K562 (cell line): ENCODE measurements around the gene ACOX1. TPM values are rescaled to one million over a fixed set of nuclear protein-coding genes. Genes with fewer than 3 reads are reported as not detected.

Source experiments
- DIDO1 ChIP-seq: fragments of 450-650 bp; IDR thresholded peaks from 2 replicates; pipeline ENCODE4 v1.6.1; 2016; ENCODE audit warnings: low read depth, missing biosample characterization, missing genetic modification characterization
- ETS2 ChIP-seq: IDR thresholded peaks from 2 replicates; pipeline ENCODE4 v1.6.1; 2016; ENCODE audit warnings: borderline replicate concordance, missing genetic modification characterization, mild to moderate bottlenecking, moderate library complexity, missing compliant biosample characterization; ENCODE audit not compliant: poor library complexity, severe bottlenecking
- EWSR1 ChIP-seq: fragments of 450-650 bp; IDR thresholded peaks from 2 replicates; pipeline ENCODE4 v1.6.1; 2018; ENCODE audit warnings: borderline replicate concordance, mild to moderate bottlenecking, low read depth, moderate library complexity; ENCODE audit not compliant: partially characterized antibody
- FOXJ2 ChIP-seq: fragments of 200-800 bp; sonication (Bioruptor generic); IDR thresholded peaks from 2 replicates; pipeline ENCODE4 v1.6.1; 2016; ENCODE audit warnings: missing genetic modification characterization, missing compliant biosample characterization
- HNRNPL ChIP-seq: fragments of 200-400 bp; formaldehyde crosslinking; IDR thresholded peaks from 2 replicates; pipeline ENCODE4 v1.6.1; 2017; ENCODE audit warnings: low read depth, mild to moderate bottlenecking, low read length
- KAT2B ChIP-seq: IDR thresholded peaks from one replicate; pipeline ENCODE4 v1.6.1; 2012; ENCODE audit warnings: low read depth, mild to moderate bottlenecking, control low read depth, inconsistent platforms, low read length, moderate library complexity
- LCOR ChIP-seq: sonication (generic); formaldehyde crosslinking; IDR thresholded peaks from 2 replicates; pipeline ENCODE4 v1.8.0; 2022; ENCODE audit warnings: mild to moderate bottlenecking, missing genetic modification reagents
- MCM2 ChIP-seq: fragments of 450-650 bp; IDR thresholded peaks from 2 replicates; pipeline ENCODE4 v1.6.1; 2017; ENCODE audit warnings: low read depth, mild to moderate bottlenecking
- NFATC3 ChIP-seq: fragments of 450-650 bp; IDR thresholded peaks from 2 replicates; pipeline ENCODE4 v1.6.1; 2017; ENCODE audit warnings: mild to moderate bottlenecking
- NFE2 ChIP-seq: IDR thresholded peaks from 2 replicates; pipeline ENCODE4 v1.6.1; 2014; ENCODE audit warnings: antibody characterized with exemption, low read depth
- PML ChIP-seq: IDR thresholded peaks from 2 replicates; pipeline ENCODE4 v1.6.1; 2012; ENCODE audit warnings: low read length, inconsistent platforms
- POLR2H ChIP-seq: IDR thresholded peaks from 2 replicates; pipeline ENCODE4 v1.6.1; 2016; ENCODE audit warnings: missing genetic modification characterization, low read depth, mild to moderate bottlenecking, control low read depth, missing compliant biosample characterization, moderate library complexity
- PURB ChIP-seq: sonication (generic); formaldehyde crosslinking; IDR thresholded peaks from 2 replicates; pipeline ENCODE4 v1.9.0; 2021; ENCODE audit warnings: low read depth, mild to moderate bottlenecking, missing genetic modification reagents
- RFX5 ChIP-seq: IDR thresholded peaks from 2 replicates; pipeline ENCODE4 v1.6.1; 2011; ENCODE audit warnings: low read depth, mild to moderate bottlenecking, improper control_type of control experiment, low read length
- RFX7 ChIP-seq: fragments of 250-450 bp; sonication (Bioruptor Pico); IDR thresholded peaks from 2 replicates; pipeline ENCODE4 v1.5.1; 2021; ENCODE audit warnings: mild to moderate bottlenecking
- SMAD2 ChIP-seq: fragments of 150-350 bp; IDR thresholded peaks from 2 replicates; pipeline ENCODE4 v1.6.1; 2014; ENCODE audit warnings: low read depth, mild to moderate bottlenecking, low read length
- YY1 ChIP-seq, 3 experiments: IDR thresholded peaks; 2 replicates each; pipeline ENCODE4 v1.6.1; 2011; ENCODE audit warnings: low read length in 2 of 3, mild to moderate bottlenecking in 2 of 3, moderate library complexity in 2 of 3, borderline replicate concordance in 1 of 3, control low read depth in 1 of 3, low read depth in 1 of 3; ENCODE audit not compliant: insufficient read depth in 3 of 3, insufficient replicate concordance in 2 of 3, control insufficient read depth in 1 of 3, insufficient read length in 1 of 3; ENCODE audit errors: extremely low read depth in 1 of 3
- ZNF133 ChIP-seq: fragments of 250-450 bp; sonication (Bioruptor Pico); IDR thresholded peaks from 2 replicates; pipeline ENCODE4 v1.4.0; 2020; ENCODE audit warnings: mild to moderate bottlenecking
- ZNF354B ChIP-seq: fragments of 250-450 bp; sonication (Bioruptor Pico); IDR thresholded peaks from 2 replicates; pipeline ENCODE4 v1.4.0; 2020
- ZNF408 ChIP-seq: fragments of 250-450 bp; sonication (Bioruptor Pico); IDR thresholded peaks from 2 replicates; pipeline ENCODE4 v1.4.0; 2020; ENCODE audit warnings: low read depth, mild to moderate bottlenecking, moderate library complexity
- ZNF444 ChIP-seq: fragments of 250-450 bp; sonication (Bioruptor Pico); IDR thresholded peaks from 2 replicates; pipeline ENCODE4 v1.4.0; 2020; ENCODE audit warnings: mild to moderate bottlenecking, moderate library complexity
- ZNF584 ChIP-seq: fragments of 200-800 bp; sonication (Bioruptor generic); IDR thresholded peaks from 2 replicates; pipeline ENCODE4 v1.6.1; 2016; ENCODE audit warnings: low read depth, mild to moderate bottlenecking, missing genetic modification characterization, missing compliant biosample characterization
- polyA plus RNA-seq, 8 experiments: library from polyadenylated mRNA; depleted of rRNA in 4 of 8; stranded (reverse) in 5 of 8; unstranded in 3 of 8; fragments of >200 nt; fragmentation: Nextera tagmentation in 2 of 8; fragmentation: Illumina TruSeq in 1 of 8; extraction: Ambion mirVana in 2 of 8; extraction: Trizol in 1 of 8; gene quantifications; 2 replicates each; pipeline versions ENCODE4 v1.2.1 to v1.2.3, GENCODE V29; 2011 to 2014; ENCODE audit warnings: inconsistent platforms in 1 of 8, missing spikeins in 1 of 8
- total RNA-seq, 7 experiments: library from RNA; depleted of rRNA in 6 of 7; stranded (reverse); fragments of >200 nt in 6 of 7; fragmentation: Illumina TruSeq in 2 of 7; extraction: Trizol in 2 of 7; gene quantifications; 2 replicates each; pipeline versions ENCODE4 v1.2.1 to v1.2.3, GENCODE V29; 2011 to 2021; ENCODE audit warnings: low replicate concordance in 1 of 7
- TF ChIP-seq, protein P1 (sequence below): sonication (generic); formaldehyde crosslinking; IDR thresholded peaks from 2 replicates; pipeline ENCODE4 v1.8.0; 2022; ENCODE audit warnings: mild to moderate bottlenecking, low read depth, missing genetic modification reagents
- TF ChIP-seq, protein P2 (sequence below), 3 experiments: fragments of 200-800 bp in 1 of 3; sonication (Bioruptor generic) in 1 of 3; sonication (generic) in 1 of 3; formaldehyde crosslinking in 1 of 3; IDR thresholded peaks; 2 replicates each; pipeline versions ENCODE4 v1.6.1 to v1.8.0; 2016 to 2022; ENCODE audit warnings: mild to moderate bottlenecking in 2 of 3, missing compliant biosample characterization in 2 of 3, missing genetic modification characterization in 2 of 3, missing genetic modification reagents in 1 of 3
- TF ChIP-seq, protein P3 (sequence below): sonication (generic); formaldehyde crosslinking; IDR thresholded peaks from 2 replicates; pipeline ENCODE4 v1.8.0; 2022; ENCODE audit warnings: missing genetic modification reagents, mild to moderate bottlenecking, borderline replicate concordance

The ACOX1 gene
- total and polyA plus RNA-seq, 9 of the 15 experiments (the other 6 are each of a cell fraction or from before 2014, with no cell fraction given), result 7.8 to 24.1 (median 14.5) TPM

DNA sequence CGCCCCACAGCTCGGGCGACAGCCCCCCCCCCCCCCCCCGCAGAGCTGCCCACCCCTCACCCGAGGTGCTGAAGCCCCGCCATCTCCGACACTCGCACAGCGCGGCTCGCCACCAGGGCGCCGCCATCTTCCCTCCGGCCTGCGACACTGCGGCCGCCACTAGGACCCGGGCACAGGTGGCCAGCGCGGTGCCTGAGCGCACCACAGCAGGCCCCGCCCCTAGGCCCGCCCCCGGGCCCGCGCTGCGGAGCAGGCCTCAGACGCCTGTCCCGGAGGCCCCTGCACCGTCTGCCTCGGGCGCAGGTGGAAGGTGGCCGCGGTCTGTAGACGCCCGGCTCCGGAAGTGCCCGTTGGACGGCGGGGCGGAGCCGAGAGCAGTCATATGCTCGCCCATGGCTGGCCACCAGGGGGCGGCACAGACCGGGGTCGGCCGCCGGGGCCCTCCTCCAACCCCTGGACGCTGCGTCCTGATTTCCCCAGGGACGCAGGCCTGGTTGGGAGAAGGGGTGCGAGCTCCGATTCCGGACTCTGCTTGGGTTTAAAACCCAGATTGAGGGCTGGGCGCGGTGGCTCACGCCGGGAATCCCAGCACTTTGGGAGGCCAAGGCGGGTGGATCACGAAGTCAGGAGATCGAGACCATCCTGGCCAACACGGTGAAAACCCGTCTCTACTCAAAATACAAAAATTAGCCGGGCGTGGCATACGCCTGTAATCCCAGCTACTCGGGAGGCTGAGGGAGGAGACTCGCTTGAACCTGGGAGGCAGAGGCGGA lies 74.0 kb downstream of the ACOX1 start, which contains the start of gene MRPL38 (continued):
- TF ChIP-seq, protein P1, sequence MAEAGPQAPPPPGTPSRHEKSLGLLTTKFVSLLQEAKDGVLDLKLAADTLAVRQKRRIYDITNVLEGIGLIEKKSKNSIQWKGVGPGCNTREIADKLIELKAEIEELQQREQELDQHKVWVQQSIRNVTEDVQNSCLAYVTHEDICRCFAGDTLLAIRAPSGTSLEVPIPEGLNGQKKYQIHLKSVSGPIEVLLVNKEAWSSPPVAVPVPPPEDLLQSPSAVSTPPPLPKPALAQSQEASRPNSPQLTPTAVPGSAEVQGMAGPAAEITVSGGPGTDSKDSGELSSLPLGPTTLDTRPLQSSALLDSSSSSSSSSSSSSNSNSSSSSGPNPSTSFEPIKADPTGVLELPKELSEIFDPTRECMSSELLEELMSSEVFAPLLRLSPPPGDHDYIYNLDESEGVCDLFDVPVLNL (CRISPR knock-in tag), result no peak
- TF ChIP-seq ZNF444, result no peak
- TF ChIP-seq ZNF584 (CRISPR knock-in tag), result no peak
- TF ChIP-seq RFX7, result no peak
- TF ChIP-seq POLR2H (tag), result no peak
- TF ChIP-seq NFATC3, result no peak
- no peak for TF ChIP-seq ZNF354B (CRISPR knock-in tag)
- TF ChIP-seq KAT2B, result no peak
- TF ChIP-seq, protein P2, sequence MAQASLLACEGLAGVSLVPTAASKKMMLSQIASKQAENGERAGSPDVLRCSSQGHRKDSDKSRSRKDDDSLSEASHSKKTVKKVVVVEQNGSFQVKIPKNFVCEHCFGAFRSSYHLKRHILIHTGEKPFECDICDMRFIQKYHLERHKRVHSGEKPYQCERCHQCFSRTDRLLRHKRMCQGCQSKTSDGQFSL (CRISPR knock-in tag; IDR thresholded peaks at IDR 0.05), result no peak
- TF ChIP-seq, protein P2 (tag; IDR thresholded peaks at IDR 0.05), result peak in 1 of 2 experiments; percentile 47; a peak in 1 of 4 replicates
- TF ChIP-seq HNRNPL, result peak; percentile 64; the same call in 1 of the 2 replicates
- TF ChIP-seq EWSR1, result no peak
- peak; percentile 91 to 95 (median 94) for TF ChIP-seq YY1 (IDR thresholded peaks at IDR 0.05; ENCODE audit: borderline replicate concordance in 1 of 3, control insufficient read depth in 1 of 3, extremely low read depth in 1 of 3, insufficient read depth in 3 of 3, insufficient read length in 1 of 3, insufficient replicate concordance in 2 of 3, low read depth in 1 of 3, low read length in 2 of 3)
- no peak for TF ChIP-seq ZNF408 (CRISPR knock-in tag)
- TF ChIP-seq SMAD2, result no peak
- TF ChIP-seq ETS2 (tag), result no peak
- TF ChIP-seq RFX5, result no peak
- TF ChIP-seq, protein P3, sequence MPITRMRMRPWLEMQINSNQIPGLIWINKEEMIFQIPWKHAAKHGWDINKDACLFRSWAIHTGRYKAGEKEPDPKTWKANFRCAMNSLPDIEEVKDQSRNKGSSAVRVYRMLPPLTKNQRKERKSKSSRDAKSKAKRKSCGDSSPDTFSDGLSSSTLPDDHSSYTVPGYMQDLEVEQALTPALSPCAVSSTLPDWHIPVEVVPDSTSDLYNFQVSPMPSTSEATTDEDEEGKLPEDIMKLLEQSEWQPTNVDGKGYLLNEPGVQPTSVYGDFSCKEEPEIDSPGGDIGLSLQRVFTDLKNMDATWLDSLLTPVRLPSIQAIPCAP (CRISPR knock-in tag), result no peak
- TF ChIP-seq PML, result peak; percentile 20; the same call in 1 of the 2 replicates
- no peak for TF ChIP-seq ZNF133
- no peak; the same call in 1 of the 2 replicates for TF ChIP-seq FOXJ2 (tag)
- TF ChIP-seq LCOR (CRISPR knock-in tag), result peak; percentile 95
- no peak for TF ChIP-seq MCM2
- no peak for TF ChIP-seq PURB (CRISPR knock-in tag)
- TF ChIP-seq NFE2, result peak; percentile 54
- TF ChIP-seq DIDO1 (tag), result no peak
